K562 (cell line): ENCODE measurements around the gene SLC16A13. TPM values are rescaled to one million over a fixed set of nuclear protein-coding genes. Genes with fewer than 3 reads are reported as not detected.

ENCODE experiments used
- HDAC1 ChIP-seq, 2 experiments: fragments of 450-650 bp; IDR thresholded peaks; 2 replicates each; pipeline ENCODE4 v1.6.1; 2016 to 2017; ENCODE audit warnings: inconsistent platforms in 1 of 2, mild to moderate bottlenecking in 1 of 2, moderate library complexity in 1 of 2
- HDGF ChIP-seq: fragments of 450-650 bp; IDR thresholded peaks from 2 replicates; pipeline ENCODE4 v1.6.1; 2016
- KHSRP ChIP-seq: fragments of 450-650 bp; IDR thresholded peaks from 2 replicates; pipeline ENCODE4 v1.6.1; 2017
- LEF1 ChIP-seq: fragments of 450-650 bp; IDR thresholded peaks from 2 replicates; pipeline ENCODE4 v1.6.1; 2016; ENCODE audit warnings: mild to moderate bottlenecking
- NCOA6 ChIP-seq: fragments of 450-650 bp; IDR thresholded peaks from 2 replicates; pipeline ENCODE4 v1.6.1; 2017; ENCODE audit warnings: mild to moderate bottlenecking
- SAFB2 ChIP-seq: fragments of 200-400 bp; formaldehyde crosslinking; IDR thresholded peaks from 2 replicates; pipeline ENCODE4 v1.6.1; 2018; ENCODE audit warnings: borderline replicate concordance, low read length, low read depth, moderate library complexity; ENCODE audit not compliant: severe bottlenecking
- TCF7 ChIP-seq: sonication (generic); IDR thresholded peaks from 2 replicates; pipeline ENCODE4 v1.6.1; 2016; ENCODE audit warnings: antibody characterized with exemption, borderline replicate concordance
- ZNF311 ChIP-seq: fragments of 250-450 bp; sonication (Bioruptor Pico); IDR thresholded peaks from 2 replicates; pipeline ENCODE4 v1.4.0; 2020; ENCODE audit warnings: mild to moderate bottlenecking, moderate library complexity
- ZNF561 ChIP-seq: fragments of 450-650 bp; formaldehyde crosslinking; conservative IDR thresholded peaks from 2 replicates; pipeline ENCODE4 v1.4.0; 2020; ENCODE audit warnings: mild to moderate bottlenecking, moderate library complexity
- polyA plus RNA-seq, 8 experiments: library from polyadenylated mRNA; depleted of rRNA in 4 of 8; stranded (reverse) in 5 of 8; unstranded in 3 of 8; fragments of >200 nt; fragmentation: Nextera tagmentation in 2 of 8; fragmentation: Illumina TruSeq in 1 of 8; extraction: Ambion mirVana in 2 of 8; extraction: Trizol in 1 of 8; gene quantifications; 2 replicates each; pipeline versions ENCODE4 v1.2.1 to v1.2.3, GENCODE V29; 2011 to 2014; ENCODE audit warnings: inconsistent platforms in 1 of 8, missing spikeins in 1 of 8
- total RNA-seq, 7 experiments: library from RNA; depleted of rRNA in 6 of 7; stranded (reverse); fragments of >200 nt in 6 of 7; fragmentation: Illumina TruSeq in 2 of 7; extraction: Trizol in 2 of 7; gene quantifications; 2 replicates each; pipeline versions ENCODE4 v1.2.1 to v1.2.3, GENCODE V29; 2011 to 2021; ENCODE audit warnings: low replicate concordance in 1 of 7
- TF ChIP-seq, protein P1 (sequence below): conservative IDR thresholded peaks from 2 replicates; pipeline ENCODE4 v1.6.1; 2011; ENCODE audit warnings: low read depth, mild to moderate bottlenecking, low read length; ENCODE audit not compliant: control insufficient read depth
- TF ChIP-seq, protein P2 (sequence below): fragments of 250-450 bp; sonication (Bioruptor Pico); IDR thresholded peaks from 2 replicates; pipeline ENCODE4 v1.5.0; 2021; ENCODE audit warnings: mild to moderate bottlenecking, borderline replicate concordance
- TF ChIP-seq, protein P3 (sequence below), 2 experiments: fragments of 450-650 bp; conservative IDR thresholded peaks; 2 replicates each; pipeline ENCODE4 v1.6.1; 2017; ENCODE audit warnings: mild to moderate bottlenecking in 2 of 2, moderate library complexity in 2 of 2
- TF ChIP-seq, protein P4 (sequence below): fragments of 450-650 bp; formaldehyde crosslinking; conservative IDR thresholded peaks from 2 replicates; pipeline ENCODE4 v1.4.0; 2022; ENCODE audit warnings: mild to moderate bottlenecking, missing genetic modification characterization
- TF ChIP-seq, protein P5 (sequence below): sonication (generic); formaldehyde crosslinking; IDR thresholded peaks from 2 replicates; pipeline ENCODE4 v1.8.0; 2022; ENCODE audit warnings: mild to moderate bottlenecking, missing genetic modification reagents, borderline replicate concordance

The SLC16A13 gene
- total and polyA plus RNA-seq, 9 of the 15 experiments (the other 6 are each of a cell fraction or from before 2014, with no cell fraction given): 0.04 to 5.6 (median 0.87) TPM

DNA sequence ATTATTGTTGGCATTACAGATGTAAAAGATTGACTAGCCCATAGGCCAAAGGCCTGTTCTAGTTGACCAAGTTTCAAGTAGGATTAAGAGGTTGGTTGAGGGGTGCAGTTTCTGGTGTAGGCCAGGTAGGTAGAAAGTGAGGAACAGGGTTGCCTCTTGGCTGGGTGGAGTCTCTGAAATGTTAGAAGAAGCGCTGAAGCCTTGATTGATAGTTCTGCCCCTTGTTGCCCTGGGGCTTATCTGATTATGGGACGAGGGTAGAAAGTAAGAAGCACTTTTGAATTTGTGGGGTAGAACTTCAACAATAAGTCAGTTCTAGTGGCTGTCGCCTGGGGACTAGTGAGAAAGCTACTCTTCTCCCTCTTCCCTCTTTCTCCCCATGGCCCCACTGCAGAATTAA is 6.7 kb upstream of the SLC16A13 start (continued):
- TF ChIP-seq, protein P1, sequence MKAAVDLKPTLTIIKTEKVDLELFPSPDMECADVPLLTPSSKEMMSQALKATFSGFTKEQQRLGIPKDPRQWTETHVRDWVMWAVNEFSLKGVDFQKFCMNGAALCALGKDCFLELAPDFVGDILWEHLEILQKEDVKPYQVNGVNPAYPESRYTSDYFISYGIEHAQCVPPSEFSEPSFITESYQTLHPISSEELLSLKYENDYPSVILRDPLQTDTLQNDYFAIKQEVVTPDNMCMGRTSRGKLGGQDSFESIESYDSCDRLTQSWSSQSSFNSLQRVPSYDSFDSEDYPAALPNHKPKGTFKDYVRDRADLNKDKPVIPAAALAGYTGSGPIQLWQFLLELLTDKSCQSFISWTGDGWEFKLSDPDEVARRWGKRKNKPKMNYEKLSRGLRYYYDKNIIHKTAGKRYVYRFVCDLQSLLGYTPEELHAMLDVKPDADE: no peak
- TF ChIP-seq, protein P2, sequence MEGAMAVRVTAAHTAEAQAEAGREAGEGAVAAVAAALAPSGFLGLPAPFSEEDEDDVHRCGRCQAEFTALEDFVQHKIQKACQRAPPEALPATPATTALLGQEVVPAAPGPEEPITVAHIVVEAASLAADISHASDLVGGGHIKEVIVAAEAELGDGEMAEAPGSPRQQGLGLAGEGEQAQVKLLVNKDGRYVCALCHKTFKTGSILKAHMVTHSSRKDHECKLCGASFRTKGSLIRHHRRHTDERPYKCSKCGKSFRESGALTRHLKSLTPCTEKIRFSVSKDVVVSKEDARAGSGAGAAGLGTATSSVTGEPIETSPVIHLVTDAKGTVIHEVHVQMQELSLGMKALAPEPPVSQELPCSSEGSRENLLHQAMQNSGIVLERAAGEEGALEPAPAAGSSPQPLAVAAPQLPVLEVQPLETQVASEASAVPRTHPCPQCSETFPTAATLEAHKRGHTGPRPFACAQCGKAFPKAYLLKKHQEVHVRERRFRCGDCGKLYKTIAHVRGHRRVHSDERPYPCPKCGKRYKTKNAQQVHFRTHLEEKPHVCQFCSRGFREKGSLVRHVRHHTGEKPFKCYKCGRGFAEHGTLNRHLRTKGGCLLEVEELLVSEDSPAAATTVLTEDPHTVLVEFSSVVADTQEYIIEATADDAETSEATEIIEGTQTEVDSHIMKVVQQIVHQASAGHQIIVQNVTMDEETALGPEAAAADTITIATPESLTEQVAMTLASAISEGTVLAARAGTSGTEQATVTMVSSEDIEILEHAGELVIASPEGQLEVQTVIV (CRISPR knock-in tag): no peak
- TF ChIP-seq LEF1 (no peak), ZNF311 (CRISPR knock-in tag) (no peak), ZNF561 (CRISPR knock-in tag) (no peak), HDGF (no peak), SAFB2 (no peak), TCF7 (no peak), KHSRP (no peak), NCOA6 (no peak), HDAC1 (IDR thresholded peaks at IDR 0.05) (no peak)
- TF ChIP-seq, protein P3, sequence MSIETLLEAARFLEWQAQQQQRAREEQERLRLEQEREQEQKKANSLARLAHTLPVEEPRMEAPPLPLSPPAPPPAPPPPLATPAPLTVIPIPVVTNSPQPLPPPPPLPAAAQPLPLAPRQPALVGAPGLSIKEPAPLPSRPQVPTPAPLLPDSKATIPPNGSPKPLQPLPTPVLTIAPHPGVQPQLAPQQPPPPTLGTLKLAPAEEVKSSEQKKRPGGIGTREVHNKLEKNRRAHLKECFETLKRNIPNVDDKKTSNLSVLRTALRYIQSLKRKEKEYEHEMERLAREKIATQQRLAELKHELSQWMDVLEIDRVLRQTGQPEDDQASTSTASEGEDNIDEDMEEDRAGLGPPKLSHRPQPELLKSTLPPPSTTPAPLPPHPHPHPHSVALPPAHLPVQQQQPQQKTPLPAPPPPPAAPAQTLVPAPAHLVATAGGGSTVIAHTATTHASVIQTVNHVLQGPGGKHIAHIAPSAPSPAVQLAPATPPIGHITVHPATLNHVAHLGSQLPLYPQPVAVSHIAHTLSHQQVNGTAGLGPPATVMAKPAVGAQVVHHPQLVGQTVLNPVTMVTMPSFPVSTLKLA (conservative IDR thresholded peaks at IDR 0.05): no peak
- TF ChIP-seq, protein P4, sequence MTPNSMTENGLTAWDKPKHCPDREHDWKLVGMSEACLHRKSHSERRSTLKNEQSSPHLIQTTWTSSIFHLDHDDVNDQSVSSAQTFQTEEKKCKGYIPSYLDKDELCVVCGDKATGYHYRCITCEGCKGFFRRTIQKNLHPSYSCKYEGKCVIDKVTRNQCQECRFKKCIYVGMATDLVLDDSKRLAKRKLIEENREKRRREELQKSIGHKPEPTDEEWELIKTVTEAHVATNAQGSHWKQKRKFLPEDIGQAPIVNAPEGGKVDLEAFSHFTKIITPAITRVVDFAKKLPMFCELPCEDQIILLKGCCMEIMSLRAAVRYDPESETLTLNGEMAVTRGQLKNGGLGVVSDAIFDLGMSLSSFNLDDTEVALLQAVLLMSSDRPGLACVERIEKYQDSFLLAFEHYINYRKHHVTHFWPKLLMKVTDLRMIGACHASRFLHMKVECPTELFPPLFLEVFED: no peak
- TF ChIP-seq, protein P5, sequence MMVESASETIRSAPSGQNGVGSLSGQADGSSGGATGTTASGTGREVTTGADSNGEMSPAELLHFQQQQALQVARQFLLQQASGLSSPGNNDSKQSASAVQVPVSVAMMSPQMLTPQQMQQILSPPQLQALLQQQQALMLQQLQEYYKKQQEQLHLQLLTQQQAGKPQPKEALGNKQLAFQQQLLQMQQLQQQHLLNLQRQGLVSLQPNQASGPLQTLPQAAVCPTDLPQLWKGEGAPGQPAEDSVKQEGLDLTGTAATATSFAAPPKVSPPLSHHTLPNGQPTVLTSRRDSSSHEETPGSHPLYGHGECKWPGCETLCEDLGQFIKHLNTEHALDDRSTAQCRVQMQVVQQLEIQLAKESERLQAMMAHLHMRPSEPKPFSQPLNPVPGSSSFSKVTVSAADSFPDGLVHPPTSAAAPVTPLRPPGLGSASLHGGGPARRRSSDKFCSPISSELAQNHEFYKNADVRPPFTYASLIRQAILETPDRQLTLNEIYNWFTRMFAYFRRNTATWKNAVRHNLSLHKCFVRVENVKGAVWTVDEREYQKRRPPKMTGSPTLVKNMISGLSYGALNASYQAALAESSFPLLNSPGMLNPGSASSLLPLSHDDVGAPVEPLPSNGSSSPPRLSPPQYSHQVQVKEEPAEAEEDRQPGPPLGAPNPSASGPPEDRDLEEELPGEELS: no peak
